Activated naive CD4-positive, alpha-beta T cell (primary cell): ENCODE results near the gene COG1.

Experiments used
- DNase-seq, 4 experiments: peaks; one replicate each; lab custom pipeline; 2025; lab: John Stamatoyannopoulos, UW

COG1 gene

GRCh38 chr17:73172252-73172651 lies 20.6 kb upstream of the COG1 start:
- no peak for DNase-seq

GRCh38 chr17:73174126-73174525 lies 18.7 kb upstream of the COG1 start:
- DNase-seq: no peak

- no peak for DNase-seq
Measured at GRCh38 chr17:73175962-73176565, 16.8 kb upstream of the COG1 start.

DNA sequence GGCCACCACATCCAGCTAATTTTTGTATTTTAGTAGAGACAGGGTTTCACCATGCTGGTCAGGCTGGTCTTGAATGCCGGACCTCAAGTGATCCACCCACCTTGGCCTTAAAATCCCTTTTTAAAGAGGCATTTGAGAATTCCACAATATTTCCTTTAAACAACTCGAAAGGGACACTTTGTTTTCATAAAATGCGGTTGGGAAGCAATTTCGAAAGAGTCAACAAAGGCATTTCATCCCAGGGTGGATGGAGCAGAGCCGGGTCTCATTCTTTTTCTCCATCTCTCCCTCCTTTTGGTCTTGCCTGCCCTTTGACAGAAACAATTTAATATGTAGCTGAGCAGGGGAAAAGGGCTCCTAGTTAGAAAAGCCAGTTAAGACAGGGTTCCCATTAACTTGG lies 13.5 kb upstream of the COG1 start:
- DNase-seq: no peak

- no peak for DNase-seq
Measured at GRCh38 chr17:73179878-73180277, 13.0 kb upstream of the COG1 start.

- DNase-seq: no peak
Measured at GRCh38 chr17:73182616-73183310, 10.1 kb upstream of the COG1 start.

DNA sequence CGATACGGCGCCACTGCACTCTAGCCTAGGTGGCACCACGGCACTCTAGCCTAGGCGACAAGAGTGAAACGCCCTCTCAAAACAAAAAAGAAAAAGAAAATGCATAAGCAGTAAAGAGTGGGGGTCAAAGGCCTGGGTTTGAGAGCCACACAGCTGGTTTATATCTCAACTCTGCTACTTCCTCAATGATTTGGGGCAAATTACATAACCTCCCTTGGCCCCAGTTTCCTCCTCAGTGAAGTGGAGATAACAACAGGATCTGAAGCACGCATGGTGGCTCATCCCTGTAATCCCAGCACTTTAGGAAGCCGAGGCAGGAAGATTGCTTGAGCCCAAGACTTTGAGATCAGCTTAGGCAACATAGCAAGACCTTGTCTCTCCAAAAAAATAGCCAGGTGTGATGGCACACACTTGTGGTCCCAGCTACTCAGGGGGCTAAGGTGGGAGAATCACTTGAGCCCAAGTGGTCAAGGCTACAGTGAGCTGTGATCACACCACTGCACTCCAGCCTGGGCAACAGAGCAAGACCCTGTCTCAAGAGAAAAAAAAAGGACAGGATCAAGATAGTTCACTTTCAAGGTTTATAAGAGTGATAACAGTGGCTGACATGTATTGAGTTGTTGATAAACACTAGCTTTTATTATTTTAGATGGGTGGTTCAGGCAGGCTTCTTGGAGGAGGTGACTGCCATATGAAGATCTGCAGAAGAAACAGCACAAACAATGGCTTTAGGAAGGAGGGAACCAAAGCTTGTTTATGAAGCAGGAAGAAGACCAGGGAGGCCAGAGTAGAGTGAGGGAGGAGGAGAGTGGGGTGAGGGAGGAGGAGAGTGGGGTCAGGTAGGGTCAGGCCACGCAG lies 8.5 kb upstream of the COG1 start:
- DNase-seq: no peak

DNA sequence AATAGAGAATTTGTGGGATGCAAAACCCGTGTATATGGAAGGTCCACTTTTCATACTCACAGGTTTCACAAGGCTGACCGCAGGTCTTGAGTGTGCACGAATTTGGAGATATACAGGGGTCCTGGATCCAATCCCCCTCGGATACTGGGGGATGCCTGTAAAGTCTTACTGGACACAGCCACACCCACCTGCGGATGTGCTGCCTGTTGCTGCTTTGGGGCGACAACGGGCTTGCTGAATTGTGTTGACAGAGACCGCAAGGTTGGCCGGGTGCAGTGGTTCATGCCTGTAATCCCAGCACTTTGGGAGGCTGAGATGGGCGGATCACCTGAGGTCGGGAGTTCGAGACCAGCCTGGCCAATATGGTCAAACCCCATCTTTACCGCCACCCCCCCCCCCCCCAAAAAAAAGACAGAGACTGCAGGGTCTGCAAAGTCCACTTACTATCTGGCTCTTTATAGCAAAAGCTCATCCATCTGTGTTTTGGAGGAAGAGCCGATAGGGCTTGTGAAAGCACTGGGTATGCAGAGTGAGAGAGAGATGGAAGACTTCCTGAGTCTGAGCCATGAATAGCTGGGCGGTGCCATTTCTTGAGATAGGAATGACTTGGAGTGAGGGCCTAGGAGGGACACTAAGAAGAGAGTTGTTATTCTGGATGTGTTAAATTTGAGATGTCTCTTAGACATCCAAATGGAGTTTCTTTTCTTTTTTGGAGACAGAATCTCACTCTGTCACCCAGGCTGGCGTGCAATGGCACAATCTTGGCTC lies 6.4 kb upstream of the COG1 start:
- no peak for DNase-seq

DNA sequence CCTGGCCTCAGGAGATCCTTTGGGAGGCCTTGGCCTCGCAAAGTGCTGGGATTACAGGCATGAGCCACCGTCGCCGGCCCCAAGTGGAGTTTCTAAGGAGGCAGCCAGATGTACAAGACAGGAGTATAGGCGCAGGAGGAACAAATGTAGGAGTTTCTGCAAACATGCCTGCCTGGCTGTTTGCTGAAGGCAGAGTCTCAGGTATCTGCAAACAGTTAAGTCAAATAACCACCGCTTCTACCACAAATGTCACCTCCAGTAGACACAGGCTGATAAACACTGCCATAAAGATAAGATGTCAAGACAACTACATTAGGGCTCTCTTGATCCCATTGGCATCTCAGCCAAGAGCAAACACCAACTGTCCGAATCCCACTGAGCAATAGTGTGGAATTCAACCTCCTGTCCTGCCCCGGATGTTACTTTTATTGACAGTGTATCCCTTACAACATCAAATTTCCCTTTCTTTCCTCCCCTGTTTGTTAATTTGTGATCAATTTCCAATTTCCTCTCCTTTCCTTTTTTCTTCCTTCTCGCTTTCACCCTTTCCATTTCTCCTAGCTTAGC lies 5.6 kb upstream of the COG1 start:
- DNase-seq: no peak

GRCh38 chr17:73188011-73188410 lies 4.8 kb upstream of the COG1 start:
- no peak for DNase-seq

- DNase-seq: no peak
Measured at GRCh38 chr17:73189417-73190099, 3.3 kb upstream of the COG1 start.

DNA sequence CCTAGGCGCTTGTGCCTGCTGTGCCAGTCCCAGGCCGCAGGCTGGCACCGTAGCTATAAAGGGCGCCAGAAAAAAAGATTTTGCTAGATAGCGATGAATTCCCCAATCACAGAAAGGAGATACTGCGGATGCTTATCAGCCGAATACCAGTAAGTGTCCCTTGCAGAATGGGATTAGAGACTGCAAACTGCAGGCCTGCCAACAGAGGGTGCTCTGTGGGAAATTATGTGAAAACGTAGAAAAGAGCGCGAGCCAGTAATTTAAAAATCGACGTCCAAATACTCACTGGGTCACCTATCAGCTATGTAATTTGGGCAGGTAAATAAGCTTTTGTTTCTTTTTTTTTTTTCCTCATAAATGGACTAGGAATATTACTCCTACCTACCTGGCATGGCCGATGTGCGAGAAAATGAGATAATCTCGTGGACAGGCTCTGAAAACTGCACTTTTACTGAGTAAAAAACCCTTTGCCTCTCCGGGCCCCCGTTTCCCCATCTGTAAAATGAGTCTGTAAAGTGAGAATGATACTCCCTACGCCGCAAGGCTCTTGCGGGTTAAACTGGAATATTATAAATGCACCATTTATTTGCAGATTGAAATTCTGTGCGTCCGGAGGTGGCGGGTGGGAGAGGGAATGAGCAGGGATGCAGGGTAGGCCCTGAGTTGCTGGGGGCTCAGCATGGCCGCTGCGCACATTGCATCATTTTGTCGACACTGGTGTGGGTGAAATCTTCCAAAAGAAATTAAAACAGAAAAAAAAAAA lies 1.2 kb upstream of the COG1 start:
- DNase-seq: peak; percentile 6 to 50 (median 20)

GRCh38 chr17:73192206-73192893 lies 505 bp upstream of the COG1 start:
- DNase-seq: peak in 2 of 4 experiments; percentile 56 to 64

GRCh38 chr17:73194514-73195222 lies 1.8 kb downstream of the COG1 start:
- no peak for DNase-seq

- no peak for DNase-seq
Measured at GRCh38 chr17:73196500-73196899, 3.6 kb downstream of the COG1 start.

DNA sequence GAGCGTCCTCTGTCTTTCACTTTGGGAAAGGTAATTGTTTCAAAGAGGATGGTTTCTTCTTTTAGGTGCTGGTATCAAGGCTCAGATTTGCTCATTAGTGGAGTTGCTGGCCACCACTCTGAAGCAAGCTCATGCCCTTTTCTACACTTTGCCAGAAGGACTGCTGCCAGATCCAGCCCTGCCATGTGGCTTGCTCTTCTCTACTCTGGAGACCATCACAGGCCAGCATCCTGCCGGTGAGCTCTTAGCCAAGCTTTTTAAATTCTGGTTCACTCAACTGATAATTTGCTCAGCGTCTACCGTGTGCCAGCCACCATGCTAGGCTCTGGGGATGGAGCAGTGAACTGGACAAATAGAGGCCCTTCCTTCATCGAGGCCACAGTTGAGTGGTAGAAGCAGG lies 4.3 kb downstream of the COG1 start:
- no peak for DNase-seq

DNA sequence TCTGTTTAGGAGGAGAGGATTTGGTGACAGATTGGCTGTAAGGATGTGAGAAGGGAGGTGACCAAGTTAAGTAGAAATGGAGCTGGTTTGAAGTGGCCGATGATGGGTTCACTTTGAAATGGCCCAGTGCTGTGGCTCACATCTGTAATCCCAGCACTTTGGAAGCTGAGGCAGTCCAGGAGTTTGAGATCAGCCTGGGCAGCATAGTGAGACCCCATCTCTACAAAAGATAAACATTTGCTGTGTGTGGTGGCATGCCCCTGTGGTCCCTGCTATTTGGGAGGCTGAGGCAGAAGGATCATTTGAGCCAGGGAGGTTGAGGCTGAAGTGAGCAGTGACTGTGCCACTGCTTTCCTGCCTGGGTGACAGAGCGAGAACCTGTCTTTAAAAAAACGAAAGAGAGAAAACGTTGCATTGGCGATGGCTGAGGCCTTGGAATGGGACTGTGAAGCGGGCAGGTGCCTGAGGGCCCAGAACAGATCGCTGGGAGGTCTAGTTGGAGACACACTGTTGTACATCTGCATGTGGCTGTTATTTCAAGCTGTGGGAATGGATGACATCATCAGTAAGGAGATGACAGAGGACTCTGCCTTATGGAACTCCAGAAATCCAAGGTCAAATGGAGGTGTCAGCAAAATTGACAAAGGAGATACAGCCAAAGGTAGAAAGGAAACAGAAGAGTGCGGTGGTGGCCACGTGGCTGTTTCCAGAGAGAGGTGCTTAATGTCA lies 5.5 kb downstream of the COG1 start:
- no peak for DNase-seq

DNA sequence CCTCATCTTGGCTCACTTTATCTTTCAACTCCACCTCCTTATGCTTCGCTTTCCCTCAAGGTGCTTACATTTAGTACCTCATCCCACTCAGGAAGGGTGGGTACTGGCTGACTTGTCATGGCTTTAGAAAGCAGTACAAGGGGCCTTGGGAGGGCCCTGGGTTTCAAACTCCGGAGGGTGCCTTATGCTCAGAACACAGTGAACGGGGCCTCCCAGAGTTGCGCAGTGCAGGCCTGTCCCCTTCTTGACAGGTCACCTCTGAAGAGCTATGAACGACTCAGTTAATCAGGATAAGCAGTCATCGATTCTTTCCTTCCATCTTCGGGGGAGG lies 6.0 kb downstream of the COG1 start:
- DNase-seq: no peak
